HG03097 (cell line): ENCODE measurements around the gene CXADR.

Experiments used
- ATAC-seq: cut with Tn5 transposase; IDR thresholded peaks from one replicate; pipeline ENCODE4 v1.9.1; 2021; ENCODE audit not compliant: unreplicated experiment, low FRiP score

CXADR gene

GRCh38 chr21:17539323-17539722 lies 26.5 kb downstream of the CXADR start:
- no peak for ATAC-seq

GRCh38 chr21:17539743-17540341 lies 27.0 kb downstream of the CXADR start:
- no peak for ATAC-seq

GRCh38 chr21:17540530-17540929 lies 27.7 kb downstream of the CXADR start:
- no peak for ATAC-seq

GRCh38 chr21:17542371-17543011 lies 29.6 kb downstream of the CXADR start:
- no peak for ATAC-seq

GRCh38 chr21:17545007-17545406 lies 32.2 kb downstream of the CXADR start:
- no peak for ATAC-seq

- ATAC-seq = no peak
Observed at GRCh38 chr21:17548262-17548661, 35.4 kb downstream of the CXADR start.

GRCh38 chr21:17550671-17551308 lies 37.9 kb downstream of the CXADR start:
- ATAC-seq = no peak

- no peak for ATAC-seq
Observed at GRCh38 chr21:17552410-17552809, 39.6 kb downstream of the CXADR start.

GRCh38 chr21:17554120-17554519 lies 41.3 kb downstream of the CXADR start:
- ATAC-seq = no peak

GRCh38 chr21:17554679-17555465 lies 42.0 kb downstream of the CXADR start:
- no peak for ATAC-seq

- no peak for ATAC-seq
Observed at GRCh38 chr21:17560377-17561025, 47.7 kb downstream of the CXADR start.

- no peak for ATAC-seq
Observed at GRCh38 chr21:17570786-17571185, 57.9 kb downstream of the CXADR start.

GRCh38 chr21:17572431-17572830 lies 59.6 kb downstream of the CXADR start:
- no peak for ATAC-seq

GRCh38 chr21:17575076-17575475 lies 62.2 kb downstream of the CXADR start:
- no peak for ATAC-seq

- no peak for ATAC-seq
Observed at GRCh38 chr21:17576080-17576835, 63.4 kb downstream of the CXADR start.

GRCh38 chr21:17577701-17578100 lies 64.9 kb downstream of the CXADR start:
- ATAC-seq = no peak

GRCh38 chr21:17578162-17578561 lies 65.3 kb downstream of the CXADR start:
- ATAC-seq = no peak

GRCh38 chr21:17578876-17579275 lies 66.0 kb downstream of the CXADR start:
- no peak for ATAC-seq

GRCh38 chr21:17580319-17580718 lies 67.5 kb downstream of the CXADR start:
- ATAC-seq = no peak

GRCh38 chr21:17583898-17584297 lies 71.1 kb downstream of the CXADR start:
- ATAC-seq = no peak
